Upper lobe of left lung (tissue), 6 donors: ENCODE measurements around the gene B9D1. TPM values are rescaled to one million over a fixed set of nuclear protein-coding genes. Genes with fewer than 3 reads are reported as not detected.

ENCODE experiments used
- ATAC-seq, 2 donors: fragments of 200-7000 bp; cut with Tn5 transposase; one replicate each; pipeline ENCODE4 v1.9.1; 2022; ENCODE audit warnings: mild to moderate bottlenecking in 2 of 2, moderate library complexity in 2 of 2; ENCODE audit not compliant: low FRiP score in 2 of 2
- DNase-seq, 2 donors: peaks; one replicate each; pipeline ENCODE4 v3.0.0-alpha.2; 2019 to 2020
- H3K27ac ChIP-seq, 4 donors: fragments of 200-600 bp; sonication (generic); one replicate each; pipeline ENCODE4 v1.5.1; 2016 to 2019
- H3K27me3 ChIP-seq, 4 donors: fragments of 200-600 bp; sonication (generic); one replicate each; pipeline ENCODE4 v1.5.1; 2017 to 2019
- H3K36me3 ChIP-seq, 4 donors: fragments of 200-600 bp; sonication (generic); one replicate each; pipeline ENCODE4 v1.5.1; 2016 to 2019
- H3K4me1 ChIP-seq, 4 donors: fragments of 200-600 bp; sonication (generic); one replicate each; pipeline ENCODE4 v1.5.1; 2018 to 2019
- H3K4me3 ChIP-seq, 4 donors: fragments of 200-600 bp; sonication (generic); one replicate each; pipeline ENCODE4 v1.5.1; 2017 to 2019; ENCODE audit warnings: mild to moderate bottlenecking in 2 of 4, moderate library complexity in 1 of 4
- H3K9me3 ChIP-seq, 4 donors: fragments of 200-600 bp; sonication (generic); one replicate each; pipeline ENCODE4 v1.5.1; 2018 to 2019
- CTCF ChIP-seq, 6 experiments: fragments of 450-650 bp in 4 of 6; fragments of 200-600 bp in 2 of 6; sonication (generic) in 2 of 6; IDR thresholded peaks; one replicate each; pipeline ENCODE4 v1.5.1; 2016 to 2019; ENCODE audit warnings: antibody characterized with exemption in 6 of 6
- EP300 ChIP-seq, 4 donors: sonication (generic); formaldehyde crosslinking; IDR thresholded peaks; one replicate each; pipeline ENCODE4 v1.5.1; 2017; ENCODE audit warnings: antibody characterized with exemption in 4 of 4, control low read depth in 2 of 4
- POLR2A ChIP-seq, 4 donors: fragments of 450-650 bp; IDR thresholded peaks; one replicate each; pipeline ENCODE4 v1.5.1; 2016 to 2017; ENCODE audit warnings: antibody characterized with exemption in 4 of 4, mild to moderate bottlenecking in 2 of 4
- POLR2AphosphoS5 ChIP-seq, 2 donors: sonication (generic); formaldehyde crosslinking; IDR thresholded peaks; one replicate each; pipeline ENCODE4 v1.5.1; 2017; ENCODE audit warnings: antibody characterized with exemption in 2 of 2
- WGBS, 2 donors: methylation state at CpG; one replicate each; pipeline ENCODE4 v1.1.5; 2017 to 2018; 5-methylcytosine and 5-hydroxymethylcytosine counted together
- total RNA-seq, 6 donors: library from RNA; depleted of rRNA in 4 of 6; stranded (reverse); fragments of >200 nt in 4 of 6; gene quantifications; one replicate each; pipeline versions ENCODE4 v1.1.0 to v1.2.1, GENCODE V29; 2016 to 2021
- donor health status: DM: no; HTN: no; CAD: no; lungs with moderate emphysema.
- donor health status: DM: no; HTN: yes; CAD: no; lungs with severe emphysema.

The B9D1 gene
- total RNA-seq, 6 donors from 2014 or later = 11.7 to 52.4 (median 17.5) TPM

- no peak for TF ChIP-seq EP300 (IDR thresholded peaks at IDR 0.05)
- TF ChIP-seq POLR2A (IDR thresholded peaks at IDR 0.05) = no peak
- TF ChIP-seq POLR2AphosphoS5 (IDR thresholded peaks at IDR 0.05) = no peak
- no peak for TF ChIP-seq CTCF (IDR thresholded peaks at IDR 0.05)
- H3K4me1 ChIP-seq = peaks cover 0 to 18% (median 11%) of the 10 kb centered on the region in 4 donors
- H3K9me3 ChIP-seq = no peaks in the 10 kb centered on the region
- H3K27ac ChIP-seq = peak overlapping the region in 1 of 4 donors; percentile 1
- DNase-seq (peak in 1 of 2 donors; percentile 16), ATAC-seq (no peak)
- peaks cover 0 to 12% (median 3%) of the 10 kb centered on the region in 4 donors for H3K36me3 ChIP-seq
- no peaks in the 10 kb centered on the region for H3K27me3 ChIP-seq
- no peak overlapping the region for H3K4me3 ChIP-seq
- 94 to 96% methylated on average over 13 to 18 of the region's 18 CpGs for WGBS, 2 donors
These were observed 26.4 kb downstream of the B9D1 start for GRCh38 chr17:19335951-19336631.

- no peaks in the 10 kb centered on the region for H3K27me3 ChIP-seq
- H3K36me3 ChIP-seq = peaks cover 0 to 23% (median 3%) of the 10 kb centered on the region in 4 donors
- no peak overlapping the region for H3K4me3 ChIP-seq
- WGBS, 2 donors = 89 to 94% methylated on average over 2 to 6 of the region's 6 CpGs
- no peak overlapping the region for H3K27ac ChIP-seq
- DNase-seq (peak in 1 of 2 donors; percentile 13), ATAC-seq (no peak)
- peaks cover 0 to 18% (median 11%) of the 10 kb centered on the region in 4 donors for H3K4me1 ChIP-seq
- TF ChIP-seq CTCF (IDR thresholded peaks at IDR 0.05) (no peak), POLR2AphosphoS5 (IDR thresholded peaks at IDR 0.05) (no peak)
- H3K9me3 ChIP-seq = no peaks in the 10 kb centered on the region
These were observed 28.2 kb downstream of the B9D1 start for GRCh38 chr17:19334331-19334730.

DNA sequence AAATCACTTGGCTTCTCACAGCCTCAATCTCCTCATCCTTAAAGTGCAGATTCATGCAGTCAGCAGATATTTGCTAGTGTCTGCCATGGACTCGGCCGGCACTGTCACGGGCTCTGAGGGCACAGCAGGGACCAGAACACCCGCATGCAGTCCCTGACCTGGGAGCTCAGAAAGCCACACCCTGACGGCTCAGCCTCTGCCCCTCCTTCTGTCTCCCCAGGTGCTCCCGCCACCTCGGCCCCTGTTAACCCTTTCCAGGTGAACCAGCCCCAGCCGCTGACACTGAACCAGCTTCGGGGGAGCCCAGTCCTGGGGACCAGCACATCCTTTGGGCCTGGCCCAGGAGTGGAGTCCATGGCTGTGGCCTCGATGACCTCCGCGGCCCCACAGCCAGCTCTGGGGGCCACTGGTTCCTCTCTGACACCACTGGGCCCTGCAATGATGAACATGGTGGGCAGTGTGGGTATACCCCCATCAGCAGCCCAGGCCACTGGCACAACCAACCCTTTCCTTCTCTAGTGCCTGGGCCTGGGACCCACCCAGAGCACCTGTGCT, 28.7 kb downstream of the B9D1 start:
- Histone ChIP-seq H3K27ac (no peak overlapping the region), H3K4me3 (no peak overlapping the region), H3K4me1 (peaks cover 0 to 18% (median 11%) of the 10 kb centered on the region in 4 donors), H3K9me3 (no peaks in the 10 kb centered on the region), H3K36me3 (peaks cover 0 to 28% (median 5%) of the 10 kb centered on the region in 4 donors), H3K27me3 (no peaks in the 10 kb centered on the region)
- DNase-seq (peak in 1 of 2 donors; percentile 14), ATAC-seq (no peak)
- 91 to 94% methylated on average over 8 to 10 of the region's 12 CpGs for WGBS, 2 donors
- TF ChIP-seq POLR2AphosphoS5 (IDR thresholded peaks at IDR 0.05) = no peak
- TF ChIP-seq EP300 (IDR thresholded peaks at IDR 0.05) = no peak
- TF ChIP-seq CTCF (IDR thresholded peaks at IDR 0.05) = no peak
- no peak for TF ChIP-seq POLR2A (IDR thresholded peaks at IDR 0.05)

DNA sequence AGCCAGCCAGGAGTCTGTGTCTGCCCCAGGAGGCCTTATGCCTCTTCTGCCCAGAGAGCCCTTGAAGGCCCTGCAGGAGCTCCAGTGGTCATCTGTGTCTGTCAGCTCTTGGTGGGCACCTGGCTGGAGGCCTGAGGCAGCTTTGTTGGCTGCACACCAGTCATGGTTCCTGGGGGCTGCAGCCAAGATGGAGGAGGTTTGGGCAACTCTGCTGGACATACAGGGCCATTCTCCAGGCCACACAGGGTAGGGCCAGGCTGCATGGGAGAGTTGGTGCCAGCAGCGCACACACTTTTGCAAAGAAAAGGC, 29.4 kb downstream of the B9D1 start:
- peak in 1 of 2 donors; percentile 18 for DNase-seq
- WGBS, 2 donors = 83 to 92% methylated on average over 1 of the region's 1 CpG

More for the DNA sequence above, 29.4 kb downstream of the B9D1 start:
- no peak for ATAC-seq
- Histone ChIP-seq H3K4me3 (no peak overlapping the region), H3K9me3 (no peaks in the 10 kb centered on the region), H3K27ac (no peak overlapping the region), H3K36me3 (peaks cover 0 to 33% (median 7%) of the 10 kb centered on the region in 4 donors), H3K4me1 (peaks cover 0 to 15% (median 10%) of the 10 kb centered on the region in 4 donors), H3K27me3 (no peaks in the 10 kb centered on the region)
- TF ChIP-seq EP300 (IDR thresholded peaks at IDR 0.05) (no peak), CTCF (IDR thresholded peaks at IDR 0.05) (no peak), POLR2A (IDR thresholded peaks at IDR 0.05) (no peak)
